ENCODE data around the gene ALK. TPM values are rescaled to one million over a fixed set of nuclear protein-coding genes. Genes with fewer than 3 reads are reported as not detected.

ALK gene
- total and polyA plus RNA-seq, 7 donors, result 0.31 to 2.9 (median 1.2) TPM; not detected in 1

- Histone ChIP-seq H3K4me3 (no peak overlapping the region), H3K27me3 (no peaks in the 10 kb centered on the region), H3K9me3 (no peaks in the 10 kb centered on the region), H3K27ac (no peak overlapping the region), H3K4me1 (no peaks in the 10 kb centered on the region), H3K36me3 (no peaks in the 10 kb centered on the region)
- no peak for DNase-seq
- TF ChIP-seq POLR2A (IDR thresholded peaks at IDR 0.05) (no peak), EP300 (IDR thresholded peaks at IDR 0.05) (no peak), CTCF (IDR thresholded peaks at IDR 0.05) (no peak), POLR2AphosphoS5 (IDR thresholded peaks at IDR 0.05) (no peak)
- 59 to 92% methylated on average over 3 of the region's 3 CpGs for WGBS, 2 donors
- intact Hi-C loops (cut with DNase I), result no loop called here
Observed at GRCh38 chr2:29797916-29798315, 123.5 kb downstream of the ALK start.

- TF ChIP-seq EP300 (IDR thresholded peaks at IDR 0.05) (no peak), CTCF (IDR thresholded peaks at IDR 0.05) (no peak), POLR2AphosphoS5 (IDR thresholded peaks at IDR 0.05) (no peak), POLR2A (IDR thresholded peaks at IDR 0.05) (no peak)
- Histone ChIP-seq H3K27me3 (no peaks in the 10 kb centered on the region), H3K36me3 (no peaks in the 10 kb centered on the region), H3K27ac (no peak overlapping the region), H3K4me3 (no peak overlapping the region), H3K9me3 (no peaks in the 10 kb centered on the region), H3K4me1 (no peaks in the 10 kb centered on the region)
- 54 to 63% methylated on average over 4 of the region's 4 CpGs for WGBS, 2 donors
- DNase-seq, result no peak
- intact Hi-C loops (cut with DNase I), result no loop called here
Observed at GRCh38 chr2:29796446-29796845, 124.9 kb downstream of the ALK start.

GRCh38 chr2:29789911-29790485, 131.4 kb downstream of the ALK start:
- intact Hi-C loops (cut with DNase I), result no loop called here
- no peaks in the 10 kb centered on the region for H3K9me3 ChIP-seq
- 88 to 97% methylated on average over 5 of the region's 5 CpGs for WGBS, 2 donors

GRCh38 chr2:29787473-29788465, 133.6 kb downstream of the ALK start:
- Histone ChIP-seq H3K9me3 (no peaks in the 10 kb centered on the region), H3K4me3 (no peak overlapping the region), H3K36me3 (no peaks in the 10 kb centered on the region), H3K4me1 (no peaks in the 10 kb centered on the region), H3K27me3 (no peaks in the 10 kb centered on the region), H3K27ac (no peak overlapping the region)
- TF ChIP-seq POLR2A (IDR thresholded peaks at IDR 0.05), result no peak
- TF ChIP-seq EP300 (IDR thresholded peaks at IDR 0.05), result no peak
- TF ChIP-seq CTCF (IDR thresholded peaks at IDR 0.05), result no peak
- TF ChIP-seq POLR2AphosphoS5 (IDR thresholded peaks at IDR 0.05), result no peak
- intact Hi-C loops (cut with DNase I), result no loop called here
- DNase-seq, result no peak
- 75 to 81% methylated on average over 8 of the region's 8 CpGs for WGBS, 2 donors

More at GRCh38 chr2:29789911-29790485, 131.4 kb downstream of the ALK start:
- no peak overlapping the region for H3K27ac ChIP-seq
- TF ChIP-seq POLR2AphosphoS5 (IDR thresholded peaks at IDR 0.05) (no peak), EP300 (IDR thresholded peaks at IDR 0.05) (no peak), POLR2A (IDR thresholded peaks at IDR 0.05) (no peak), CTCF (IDR thresholded peaks at IDR 0.05) (no peak)
- H3K36me3 ChIP-seq, result no peaks in the 10 kb centered on the region
- H3K27me3 ChIP-seq, result no peaks in the 10 kb centered on the region
- no peak overlapping the region for H3K4me3 ChIP-seq
- H3K4me1 ChIP-seq, result no peaks in the 10 kb centered on the region
- no peak for DNase-seq

All from sigmoid colon (tissue), 7 donors.